Keratinocyte (primary cell): Measurements from ENCODE around the gene ACP7. TPM values are rescaled to one million over a fixed set of nuclear protein-coding genes. Genes with fewer than 3 reads are reported as not detected.

Source experiments
- DNase-seq: peaks from one replicate; pipeline ENCODE4 v3.0.0-alpha.2; 2011; ENCODE audit warnings: low read depth, missing footprints, low spot score
- FAIRE-seq: peaks from 2 replicates; lab custom pipeline; 2011; peaks lifted over from hg19 to GRCh38; lab: Jason Lieb, UNC
- H2AFZ ChIP-seq: 2 replicates; pipeline ENCODE4 v1.6.0; 2012; ENCODE audit warnings: low read length, control low read depth, inconsistent platforms; ENCODE audit not compliant: control insufficient read depth
- H3K27ac ChIP-seq: 2 replicates; pipeline ENCODE4 v1.5.1; 2011; ENCODE audit warnings: low read length; ENCODE audit not compliant: control insufficient read depth, insufficient read depth
- H3K27me3 ChIP-seq: 3 replicates; pipeline ENCODE4 v1.6.0; 2011; ENCODE audit warnings: low read length; ENCODE audit not compliant: control insufficient read depth, insufficient read depth; ENCODE audit errors: extremely low read depth
- H3K36me3 ChIP-seq, 2 experiments: 2 replicates in 1 of 2; 3 replicates in 1 of 2; pipeline ENCODE4 v1.5.1; 2011; ENCODE audit warnings: low read length in 2 of 2, mild to moderate bottlenecking in 1 of 2; ENCODE audit not compliant: control insufficient read depth in 2 of 2, insufficient read depth in 2 of 2; ENCODE audit errors: extremely low read depth in 1 of 2
- H3K4me1 ChIP-seq: 3 replicates; pipeline ENCODE4 v1.5.1; 2011; ENCODE audit warnings: low read length; ENCODE audit not compliant: control insufficient read depth, insufficient read depth; ENCODE audit errors: extremely low read depth
- H3K4me2 ChIP-seq: 3 replicates; pipeline ENCODE4 v1.6.0; 2011; ENCODE audit warnings: low read depth, low read length; ENCODE audit not compliant: control insufficient read depth, insufficient read depth; ENCODE audit errors: extremely low read depth
- H3K4me3 ChIP-seq, 3 experiments: fragments of 200-600 bp in 1 of 3; sonication (generic) in 1 of 3; 2 replicates in 2 of 3; 3 replicates in 1 of 3; pipeline ENCODE4 v1.5.1; 2011 to 2016; ENCODE audit warnings: low read length in 3 of 3, mild to moderate bottlenecking in 3 of 3, control low read depth in 2 of 3, inconsistent platforms in 1 of 3, low read depth in 1 of 3, mixed read lengths in 1 of 3, mixed run types in 1 of 3, moderate library complexity in 1 of 3; ENCODE audit not compliant: control insufficient read depth in 2 of 3, insufficient read depth in 2 of 3; ENCODE audit errors: extremely low read depth in 1 of 3
- H3K79me2 ChIP-seq: 2 replicates; pipeline ENCODE4 v1.6.0; 2012; ENCODE audit warnings: low read length; ENCODE audit not compliant: control insufficient read depth, insufficient read depth
- H3K9ac ChIP-seq: 3 replicates; pipeline ENCODE4 v1.6.0; 2011; ENCODE audit warnings: low read length; ENCODE audit not compliant: control insufficient read depth, insufficient read depth; ENCODE audit errors: extremely low read depth
- H3K9me1 ChIP-seq: 3 replicates; pipeline ENCODE4 v1.6.0; 2011; ENCODE audit warnings: low read length; ENCODE audit not compliant: control insufficient read depth, insufficient read depth; ENCODE audit errors: extremely low read depth
- H3K9me3 ChIP-seq: 2 replicates; pipeline ENCODE4 v1.5.1; 2012; ENCODE audit warnings: low read depth, low read length; ENCODE audit not compliant: control insufficient read depth
- H4K20me1 ChIP-seq: 3 replicates; pipeline ENCODE4 v1.6.0; 2011; ENCODE audit warnings: low read length; ENCODE audit not compliant: control insufficient read depth, insufficient read depth; ENCODE audit errors: extremely low read depth
- CTCF ChIP-seq, 3 experiments: IDR thresholded peaks in 1 of 3; conservative IDR thresholded peaks in 1 of 3; optimal IDR thresholded peaks in 1 of 3; 2 replicates in 2 of 3; 3 replicates in 1 of 3; pipeline versions ENCODE3 to v1.5.1; 2011; ENCODE audit warnings: low read length in 3 of 3, mild to moderate bottlenecking in 3 of 3, moderate library complexity in 2 of 3, control low read depth in 1 of 3, inconsistent platforms in 1 of 3; ENCODE audit not compliant: insufficient read depth in 2 of 3; ENCODE audit errors: extremely low read depth in 1 of 3
- EZH2 ChIP-seq: IDR thresholded peaks from one replicate; pipeline ENCODE4 v1.6.1; 2012; ENCODE audit warnings: inconsistent platforms, mild to moderate bottlenecking, low read length, moderate library complexity
- dilution Hi-C: fragments of 300-500 bp; cut with MboI; formaldehyde crosslinking; loops from one replicate; pipeline ENCODE4 v1.7.0; 2020; ENCODE audit warnings: low sequenced_read_pairs; ENCODE audit not compliant: extremely low pct_ligation_motif_present
- polyA plus RNA-seq, 5 experiments: library from polyadenylated mRNA; depleted of rRNA in 3 of 5; stranded (reverse) in 3 of 5; stranded (forward) in 1 of 5; unstranded in 1 of 5; fragments of >200 nt; gene quantifications; 1 replicate in 1 of 5; 2 replicates in 3 of 5; 3 replicates in 1 of 5; pipeline versions ENCODE4 v1.2.1 to v1.2.3, GENCODE V29; 2011 to 2012; ENCODE audit warnings: missing spikeins in 2 of 5, low read depth in 1 of 5, low replicate concordance in 1 of 5

Gene ACP7
- polyA plus RNA-seq, 1 donor (not counting 4 experiments of a cell fraction or from before 2014, with no cell fraction given): 0.09 TPM

- no peak for TF ChIP-seq CTCF (optimal IDR thresholded peaks at IDR 0.05 in 1 of 3, IDR thresholded peaks at IDR 0.05 in 1 of 3, conservative IDR thresholded peaks at IDR 0.05 in 1 of 3; ENCODE audit: extremely low read depth in 1 of 3, insufficient read depth in 2 of 3, low read length in 3 of 3)
- no peak for TF ChIP-seq EZH2
- Histone ChIP-seq H3K4me1 (peaks cover 10% of the 10 kb centered on the region), H3K9ac (no peak overlapping the region), H3K27me3 (no peaks in the 10 kb centered on the region), H3K4me3 (no peak overlapping the region), H4K20me1 (peaks cover 8% of the 10 kb centered on the region), H3K36me3 (no peaks in the 10 kb centered on the region), H2AFZ (no peak overlapping the region), H3K9me3 (no peaks in the 10 kb centered on the region), H3K9me1 (peaks cover 2% of the 10 kb centered on the region), H3K4me2 (no peak overlapping the region), H3K27ac (no peak overlapping the region), H3K79me2 (peaks cover 92% of the 10 kb centered on the region)
- FAIRE-seq (no peak), DNase-seq (no peak)
- dilution Hi-C loops: no loop called here
Measured at GRCh38 chr19:39136225-39136940, 52.2 kb downstream of the ACP7 start.

- peaks cover 10% of the 10 kb centered on the region for H3K4me1 ChIP-seq
- FAIRE-seq: no peak
- H3K4me2 ChIP-seq: no peak overlapping the region
- dilution Hi-C loops: no loop called here
- DNase-seq: no peak
- no peaks in the 10 kb centered on the region for H3K9me3 ChIP-seq
- peaks cover 7% of the 10 kb centered on the region for H4K20me1 ChIP-seq
- no peaks in the 10 kb centered on the region for H3K27me3 ChIP-seq
- TF ChIP-seq EZH2 (no peak), CTCF (optimal IDR thresholded peaks at IDR 0.05 in 1 of 3, IDR thresholded peaks at IDR 0.05 in 1 of 3, conservative IDR thresholded peaks at IDR 0.05 in 1 of 3; ENCODE audit: extremely low read depth in 1 of 3, insufficient read depth in 2 of 3, low read length in 3 of 3) (no peak)
- no peaks in the 10 kb centered on the region for H3K36me3 ChIP-seq
- H3K9me1 ChIP-seq: peaks cover 2% of the 10 kb centered on the region
- no peak overlapping the region for H2AFZ ChIP-seq
- no peak overlapping the region for H3K27ac ChIP-seq
- H3K79me2 ChIP-seq: peaks cover 89% of the 10 kb centered on the region
- no peak overlapping the region for H3K4me3 ChIP-seq
- no peak overlapping the region for H3K9ac ChIP-seq
Measured at GRCh38 chr19:39137131-39137530, 53.0 kb downstream of the ACP7 start.
